K562 (cell line): ENCODE results near the gene SLC40A1. TPM values are rescaled to one million over a fixed set of nuclear protein-coding genes. Genes with fewer than 3 reads are reported as not detected.

Experiments
- ATAC-seq: fragments of 200-7000 bp; cut with Tn5 transposase; 3 replicates; pipeline ENCODE4 v1.9.1; 2020; ENCODE audit warnings: moderate library complexity
- BruUV-seq: library from RNA; stranded (reverse); fragments of 400-500 nt; replicated peaks from 2 replicates; lab custom pipeline; 2021; lab: Mats Ljungman, UMichigan
- CTCF ChIA-PET: fragments of 300-600 bp; formaldehyde crosslinking; extraction: SDS; loops from one replicate; lab custom pipeline; 2021; ENCODE audit warnings: low intra/inter-chr PET ratio; lab: Yijun Ruan, JAX
- POLR2A ChIA-PET: fragments of 300-600, 350-650 bp; sonication (Branson Sonifier 250); formaldehyde crosslinking; extraction: SDS; loops from one replicate; lab custom pipeline; 2021; ENCODE audit warnings: antibody characterized with exemption, inconsistent platforms; lab: Yijun Ruan, JAX
- DNase-seq, 4 experiments: peaks; one replicate each; pipeline versions ENCODE4 v3.0.0 to v3.0.0-alpha.2; 2011 to 2018; ENCODE audit warnings: low spot score in 3 of 4, mixed read lengths in 3 of 4; ENCODE audit errors: extremely low read depth in 1 of 4
- FAIRE-seq: peaks from 2 replicates; lab custom pipeline; 2011; peaks lifted over from hg19 to GRCh38; lab: Jason Lieb, UNC
- H2AFZ ChIP-seq: 2 replicates; pipeline ENCODE4 v1.6.0; 2011; ENCODE audit warnings: low read depth, low read length, control low read depth, inconsistent platforms
- H3K27ac ChIP-seq: fragments of 200-600 bp; 3 replicates; pipeline ENCODE4 v1.8.0; 2011; ENCODE audit warnings: low read depth, mild to moderate bottlenecking, control low read depth, inconsistent platforms, low read length, moderate library complexity, mixed read lengths; ENCODE audit errors: extremely low read depth
- H3K27me3 ChIP-seq, 2 experiments: fragments of 300-600 bp in 1 of 2; 2 replicates in 1 of 2; 3 replicates in 1 of 2; pipeline versions ENCODE4 v1.6.0 to v1.8.0; 2011; ENCODE audit warnings: inconsistent platforms in 2 of 2, low read length in 2 of 2, mild to moderate bottlenecking in 1 of 2, mixed read lengths in 1 of 2, moderate library complexity in 1 of 2; ENCODE audit not compliant: control insufficient read depth in 2 of 2, insufficient read depth in 2 of 2
- H3K36me3 ChIP-seq: fragments of 300-600 bp; 3 replicates; pipeline ENCODE4 v1.8.0; 2011; ENCODE audit warnings: mild to moderate bottlenecking, low read length, inconsistent platforms; ENCODE audit not compliant: control insufficient read depth, insufficient read depth
- H3K4me1 ChIP-seq, 2 experiments: fragments of 200-600 bp in 1 of 2; replicated peaks in 1 of 2; 2 replicates in 1 of 2; 3 replicates in 1 of 2; pipeline versions ENCODE4 v1.5.1 to v1.8.0; 2011; ENCODE audit warnings: inconsistent platforms in 2 of 2, low read length in 2 of 2, mild to moderate bottlenecking in 1 of 2, mixed read lengths in 1 of 2, moderate library complexity in 1 of 2; ENCODE audit not compliant: control insufficient read depth in 2 of 2, insufficient read depth in 2 of 2
- H3K4me2 ChIP-seq: 2 replicates; pipeline ENCODE4 v1.6.1; 2011; ENCODE audit warnings: low read length, control low read depth, inconsistent platforms, mixed read lengths; ENCODE audit not compliant: insufficient read depth
- H3K4me3 ChIP-seq: fragments of 200-600 bp; sonication (generic), shearing (Covaris generic); 2 replicates; pipeline ENCODE4 v1.5.1; 2016; ENCODE audit warnings: control low read depth, inconsistent platforms
- H3K79me2 ChIP-seq: fragments of 200-600 bp; 3 replicates; pipeline ENCODE4 v1.8.0; 2011; ENCODE audit warnings: low read length, inconsistent platforms; ENCODE audit not compliant: control insufficient read depth, insufficient read depth
- H3K9ac ChIP-seq, 2 experiments: 2 replicates each; pipeline versions ENCODE4 v1.6.0 to v1.6.1; 2011; ENCODE audit warnings: low read depth in 2 of 2, low read length in 2 of 2, control low read depth in 1 of 2, inconsistent platforms in 1 of 2, mild to moderate bottlenecking in 1 of 2, mixed read lengths in 1 of 2; ENCODE audit not compliant: insufficient read depth in 1 of 2
- H3K9me1 ChIP-seq: one replicate; pipeline ENCODE4 v1.6.0; 2011; ENCODE audit warnings: inconsistent platforms, mild to moderate bottlenecking, low read length, moderate library complexity; ENCODE audit not compliant: control insufficient read depth, insufficient read depth
- H3K9me3 ChIP-seq: replicated peaks from 2 replicates; pipeline ENCODE4 v1.5.1; 2011; ENCODE audit warnings: low read depth, low read length, inconsistent platforms; ENCODE audit not compliant: control insufficient read depth, insufficient read depth
- H4K20me1 ChIP-seq: replicated peaks from 2 replicates; pipeline ENCODE4 v1.6.1; 2011; ENCODE audit warnings: low read length, inconsistent platforms, mixed read lengths; ENCODE audit not compliant: control insufficient read depth, insufficient read depth
- BMI1 ChIP-seq: fragments of 150-350 bp; IDR thresholded peaks from 2 replicates; pipeline ENCODE4 v1.6.1; 2014; ENCODE audit warnings: low read length
- GABPB1 ChIP-seq: sonication (generic); formaldehyde crosslinking; IDR thresholded peaks from 2 replicates; pipeline ENCODE4 v1.8.0; 2022; ENCODE audit warnings: mild to moderate bottlenecking, missing genetic modification reagents
- KLF6 ChIP-seq: fragments of 250-450 bp; sonication (Bioruptor Pico); IDR thresholded peaks from 2 replicates; pipeline ENCODE4 v1.4.0; 2020; ENCODE audit warnings: mild to moderate bottlenecking, moderate library complexity, borderline replicate concordance
- MEIS2 ChIP-seq: fragments of 450-650 bp; IDR thresholded peaks from 2 replicates; pipeline ENCODE4 v1.6.1; 2014; ENCODE audit warnings: mild to moderate bottlenecking; ENCODE audit not compliant: partially characterized antibody
- MTA1 ChIP-seq: fragments of 450-650 bp; IDR thresholded peaks from 2 replicates; pipeline ENCODE4 v1.6.1; 2017; ENCODE audit warnings: borderline replicate concordance
- SAFB ChIP-seq: fragments of 200-400 bp; formaldehyde crosslinking; IDR thresholded peaks from 2 replicates; pipeline ENCODE4 v1.6.1; 2017; ENCODE audit warnings: low read depth, low read length, borderline replicate concordance
- TEAD4 ChIP-seq, 2 experiments: sonication (generic) in 1 of 2; formaldehyde crosslinking in 1 of 2; IDR thresholded peaks; 2 replicates each; pipeline versions ENCODE4 v1.6.1 to v1.8.0; 2012 to 2022; ENCODE audit warnings: borderline replicate concordance in 1 of 2, inconsistent platforms in 1 of 2, low read length in 1 of 2, mild to moderate bottlenecking in 1 of 2, missing genetic modification reagents in 1 of 2
- ZNF324 ChIP-seq: fragments of 250-450 bp; sonication (Bioruptor Pico); IDR thresholded peaks from 2 replicates; pipeline ENCODE4 v1.4.0; 2020; ENCODE audit warnings: mild to moderate bottlenecking
- ZZZ3 ChIP-seq: fragments of 450-650 bp; IDR thresholded peaks from 2 replicates; pipeline ENCODE4 v1.6.1; 2016; ENCODE audit warnings: antibody characterized with exemption, mild to moderate bottlenecking, moderate library complexity
- WGBS: fragments of 100-300 bp; shearing (Covaris generic); methylation state at CpG from one replicate; pipeline ENCODE4 v1.1.6; 2016; ENCODE audit warnings: low coverage, mixed read lengths; ENCODE audit not compliant: insufficient coverage; ENCODE audit errors: missing lambda C conversion rate; 5-methylcytosine and 5-hydroxymethylcytosine counted together
- in situ Hi-C: fragments of 300-500 bp; cut with MboI; formaldehyde crosslinking; loops from 4 replicates; pipeline ENCODE4 v1.15.0; 2018; ENCODE audit warnings: inconsistent platforms, mixed read lengths
- intact Hi-C: fragments of 100-400 bp; cut with micrococcal nuclease; formaldehyde crosslinking; loops from 2 replicates; pipeline ENCODE4 v1.14.2; 2022
- polyA plus RNA-seq, 8 experiments: library from polyadenylated mRNA; depleted of rRNA in 4 of 8; stranded (reverse) in 5 of 8; unstranded in 3 of 8; fragments of >200 nt; fragmentation: Nextera tagmentation in 2 of 8; fragmentation: Illumina TruSeq in 1 of 8; extraction: Ambion mirVana in 2 of 8; extraction: Trizol in 1 of 8; gene quantifications; 2 replicates each; pipeline versions ENCODE4 v1.2.1 to v1.2.3, GENCODE V29; 2011 to 2014; ENCODE audit warnings: inconsistent platforms in 1 of 8, missing spikeins in 1 of 8
- total RNA-seq, 7 experiments: library from RNA; depleted of rRNA in 6 of 7; stranded (reverse); fragments of >200 nt in 6 of 7; fragmentation: Illumina TruSeq in 2 of 7; extraction: Trizol in 2 of 7; gene quantifications; 2 replicates each; pipeline versions ENCODE4 v1.2.1 to v1.2.3, GENCODE V29; 2011 to 2021; ENCODE audit warnings: low replicate concordance in 1 of 7
- TF ChIP-seq, protein P1 (sequence below), 2 experiments: fragments of 450-650 bp in 1 of 2; sonication (generic) in 1 of 2; formaldehyde crosslinking; conservative IDR thresholded peaks; 2 replicates each; pipeline versions ENCODE4 v1.4.0 to v1.8.1; 2020 to 2022; ENCODE audit warnings: mild to moderate bottlenecking in 1 of 2, missing genetic modification reagents in 1 of 2
- TF ChIP-seq, protein P2 (sequence below), 2 experiments: fragments of 450-650 bp in 1 of 2; sonication (generic) in 1 of 2; formaldehyde crosslinking in 1 of 2; IDR thresholded peaks in 1 of 2; conservative IDR thresholded peaks in 1 of 2; 2 replicates each; pipeline versions ENCODE4 v1.6.1 to v1.8.1; 2016 to 2023; ENCODE audit warnings: mild to moderate bottlenecking in 2 of 2, moderate library complexity in 2 of 2, inconsistent platforms in 1 of 2, missing genetic modification reagents in 1 of 2
- TF ChIP-seq, protein P3 (sequence below): fragments of 200-400 bp; formaldehyde crosslinking; IDR thresholded peaks from 2 replicates; pipeline ENCODE4 v1.6.1; 2017; ENCODE audit warnings: mild to moderate bottlenecking, low read depth, low read length, moderate library complexity
- TF ChIP-seq, protein P4 (sequence below): sonication (generic); IDR thresholded peaks from 2 replicates; pipeline ENCODE4 v1.6.1; 2016

The SLC40A1 gene
- total and polyA plus RNA-seq, 9 of the 15 experiments (the other 6 are each of a cell fraction or from before 2014, with no cell fraction given) = 42.2 to 95.9 (median 54.9) TPM

DNA sequence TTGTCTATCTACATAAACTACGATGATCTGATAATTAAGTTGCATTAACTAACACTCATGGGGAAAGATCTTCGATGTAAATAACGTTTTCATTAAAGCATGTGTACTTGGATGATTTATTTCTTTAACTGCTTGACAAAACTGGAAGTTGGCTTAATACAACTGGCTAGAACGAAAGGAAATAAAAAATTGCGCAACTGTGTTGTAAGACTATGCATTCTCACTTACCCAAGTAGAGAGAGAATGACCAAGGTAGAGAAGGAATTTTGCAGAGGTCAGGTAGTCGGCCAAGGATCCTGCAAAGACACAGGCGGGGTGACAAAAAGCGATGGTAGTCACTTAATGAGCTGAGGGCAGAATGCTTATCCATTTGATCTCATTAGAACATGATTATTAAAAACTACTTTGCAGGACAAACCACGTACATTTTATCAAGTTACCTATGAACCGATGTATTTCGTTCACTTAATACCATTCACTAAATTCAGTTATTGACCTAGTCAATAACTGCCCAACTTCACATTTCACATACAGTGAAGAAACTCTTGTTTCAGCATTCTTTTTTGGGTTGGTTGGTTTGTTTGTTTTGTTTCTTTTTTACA, 900 bp downstream of the SLC40A1 start:
- CTCF ChIA-PET = no interaction called here
- WGBS = 13% methylated on average over 11 of the region's 11 CpGs
- in situ Hi-C loops (loop anchor here (5.0 kb wide), 1 partner anchor 53 kb away; no protein-coding TSS in a partner anchor), intact Hi-C loops (loop anchor here (1.0 to 5.0 kb wide), 4 partner anchors 33 to 113 kb away; no protein-coding TSS in a partner anchor)
- POLR2A ChIA-PET = interaction anchor here (1.0 to 1.8 kb wide), 4 partner anchors 15 to 116 kb away, joined by 4 to 5 read pairs (median 4); no protein-coding TSS in a partner anchor
- no peaks in the 10 kb centered on the region for H3K9me3 ChIP-seq
- peaks cover 54% of the 10 kb centered on the region for H3K36me3 ChIP-seq
- H3K9me1 ChIP-seq = no peaks in the 10 kb centered on the region
- H3K27me3 ChIP-seq = no peaks in the 10 kb centered on the region
- DNase-seq (no peak), FAIRE-seq (no peak), ATAC-seq (no peak)
- peaks cover 88% of the 10 kb centered on the region for H3K79me2 ChIP-seq
- BruUV-seq = TSS peak; percentile 28
- peak overlapping the region; percentile 53 for H3K4me3 ChIP-seq
- H2AFZ ChIP-seq = no peak overlapping the region
- H4K20me1 ChIP-seq = no peaks in the 10 kb centered on the region
- H3K4me1 ChIP-seq = peaks cover 0 to 23% of the 10 kb centered on the region in 2 experiments; a peak in 3 of 5 replicates
- H3K27ac ChIP-seq = peak overlapping the region; percentile 95
- peak overlapping the region in 1 of 2 experiments; percentile 86; a peak in 2 of 4 replicates for H3K9ac ChIP-seq
- peak overlapping the region; percentile 91 for H3K4me2 ChIP-seq
- TF ChIP-seq SAFB (no peak), GABPB1 (CRISPR knock-in tag) (0 out of 2 replicates have a peak, but pooled peaks have one; percentile 3), ZZZ3 (no peak), ZNF324 (CRISPR knock-in tag) (no peak), MTA1 (no peak), BMI1 (no peak), KLF6 (CRISPR knock-in tag) (no peak), TEAD4 (IDR thresholded peaks at IDR 0.05; ENCODE audit: low read length) (peak; percentile 18; the same call in 1 of the 2 replicates), TEAD4 (CRISPR knock-in tag; IDR thresholded peaks at IDR 0.05; ENCODE audit: borderline replicate concordance) (no peak), MEIS2 (peak; percentile 59)
- TF ChIP-seq, protein P1, sequence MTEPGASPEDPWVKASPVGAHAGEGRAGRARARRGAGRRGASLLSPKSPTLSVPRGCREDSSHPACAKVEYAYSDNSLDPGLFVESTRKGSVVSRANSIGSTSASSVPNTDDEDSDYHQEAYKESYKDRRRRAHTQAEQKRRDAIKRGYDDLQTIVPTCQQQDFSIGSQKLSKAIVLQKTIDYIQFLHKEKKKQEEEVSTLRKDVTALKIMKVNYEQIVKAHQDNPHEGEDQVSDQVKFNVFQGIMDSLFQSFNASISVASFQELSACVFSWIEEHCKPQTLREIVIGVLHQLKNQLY (CRISPR knock-in tag; conservative IDR thresholded peaks at IDR 0.05) = no peak
- TF ChIP-seq, protein P2, sequence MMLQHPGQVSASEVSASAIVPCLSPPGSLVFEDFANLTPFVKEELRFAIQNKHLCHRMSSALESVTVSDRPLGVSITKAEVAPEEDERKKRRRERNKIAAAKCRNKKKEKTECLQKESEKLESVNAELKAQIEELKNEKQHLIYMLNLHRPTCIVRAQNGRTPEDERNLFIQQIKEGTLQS (IDR thresholded peaks at IDR 0.05) = peak; percentile 41; the same call in 1 of the 2 replicates
- TF ChIP-seq, protein P2 (CRISPR knock-in tag; conservative IDR thresholded peaks at IDR 0.05) = no peak
- TF ChIP-seq, protein P3, sequence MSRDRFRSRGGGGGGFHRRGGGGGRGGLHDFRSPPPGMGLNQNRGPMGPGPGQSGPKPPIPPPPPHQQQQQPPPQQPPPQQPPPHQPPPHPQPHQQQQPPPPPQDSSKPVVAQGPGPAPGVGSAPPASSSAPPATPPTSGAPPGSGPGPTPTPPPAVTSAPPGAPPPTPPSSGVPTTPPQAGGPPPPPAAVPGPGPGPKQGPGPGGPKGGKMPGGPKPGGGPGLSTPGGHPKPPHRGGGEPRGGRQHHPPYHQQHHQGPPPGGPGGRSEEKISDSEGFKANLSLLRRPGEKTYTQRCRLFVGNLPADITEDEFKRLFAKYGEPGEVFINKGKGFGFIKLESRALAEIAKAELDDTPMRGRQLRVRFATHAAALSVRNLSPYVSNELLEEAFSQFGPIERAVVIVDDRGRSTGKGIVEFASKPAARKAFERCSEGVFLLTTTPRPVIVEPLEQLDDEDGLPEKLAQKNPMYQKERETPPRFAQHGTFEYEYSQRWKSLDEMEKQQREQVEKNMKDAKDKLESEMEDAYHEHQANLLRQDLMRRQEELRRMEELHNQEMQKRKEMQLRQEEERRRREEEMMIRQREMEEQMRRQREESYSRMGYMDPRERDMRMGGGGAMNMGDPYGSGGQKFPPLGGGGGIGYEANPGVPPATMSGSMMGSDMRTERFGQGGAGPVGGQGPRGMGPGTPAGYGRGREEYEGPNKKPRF = no peak
- TF ChIP-seq, protein P4, sequence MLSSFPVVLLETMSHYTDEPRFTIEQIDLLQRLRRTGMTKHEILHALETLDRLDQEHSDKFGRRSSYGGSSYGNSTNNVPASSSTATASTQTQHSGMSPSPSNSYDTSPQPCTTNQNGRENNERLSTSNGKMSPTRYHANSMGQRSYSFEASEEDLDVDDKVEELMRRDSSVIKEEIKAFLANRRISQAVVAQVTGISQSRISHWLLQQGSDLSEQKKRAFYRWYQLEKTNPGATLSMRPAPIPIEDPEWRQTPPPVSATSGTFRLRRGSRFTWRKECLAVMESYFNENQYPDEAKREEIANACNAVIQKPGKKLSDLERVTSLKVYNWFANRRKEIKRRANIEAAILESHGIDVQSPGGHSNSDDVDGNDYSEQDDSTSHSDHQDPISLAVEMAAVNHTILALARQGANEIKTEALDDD = 0 out of 2 replicates have a peak, but pooled peaks have one; percentile 57
